Breast epithelium (tissue), 4 donors: Measurements from ENCODE around the gene PAK5. TPM values are rescaled to one million over a fixed set of nuclear protein-coding genes. Genes with fewer than 3 reads are reported as not detected.

Experiments used
- DNase-seq, 2 donors: peaks; one replicate each; pipeline ENCODE4 v3.0.0-alpha.2; 2019; ENCODE audit warnings: low spot score in 2 of 2
- H3K27ac ChIP-seq, 2 donors: fragments of 200-600 bp; sonication (generic) in 1 of 2; one replicate each; pipeline ENCODE4 v1.5.1; 2016 to 2019; ENCODE audit warnings: mild to moderate bottlenecking in 1 of 2
- H3K27me3 ChIP-seq, 2 donors: fragments of 200-600 bp; sonication (generic) in 1 of 2; one replicate each; pipeline versions ENCODE4 v1.5.1 to v1.6.0; 2017 to 2019; ENCODE audit warnings: control low read depth in 1 of 2, mild to moderate bottlenecking in 1 of 2
- H3K36me3 ChIP-seq: fragments of 200-600 bp; one replicate; pipeline ENCODE4 v1.5.1; 2019
- H3K4me1 ChIP-seq, 2 donors: fragments of 200-600 bp; sonication (generic); one replicate each; pipeline ENCODE4 v1.5.1; 2016 to 2019; ENCODE audit warnings: control low read depth in 1 of 2
- H3K4me3 ChIP-seq, 3 donors: fragments of 200-600 bp; sonication (generic); 1 replicate in 2 of 3; 2 replicates in 1 of 3; pipeline ENCODE4 v1.5.1; 2016 to 2019; ENCODE audit warnings: mild to moderate bottlenecking in 3 of 3, moderate library complexity in 2 of 3
- H3K9me3 ChIP-seq, 2 donors: fragments of 200-600 bp; sonication (generic) in 1 of 2; one replicate each; pipeline ENCODE4 v1.5.1; 2016 to 2019; ENCODE audit warnings: control low read depth in 1 of 2
- CTCF ChIP-seq, 3 donors: fragments of 450-650 bp; IDR thresholded peaks; one replicate each; pipeline ENCODE4 v1.5.1; 2016 to 2017; ENCODE audit warnings: antibody characterized with exemption in 3 of 3, mild to moderate bottlenecking in 3 of 3, moderate library complexity in 3 of 3
- POLR2A ChIP-seq: fragments of 450-650 bp; IDR thresholded peaks from one replicate; pipeline ENCODE4 v1.6.1; 2016; ENCODE audit warnings: antibody characterized with exemption, mild to moderate bottlenecking, moderate library complexity
- POLR2AphosphoS5 ChIP-seq, 3 donors: sonication (generic); formaldehyde crosslinking; IDR thresholded peaks; one replicate each; pipeline ENCODE4 v1.6.1; 2017; ENCODE audit warnings: antibody characterized with exemption in 3 of 3
- intact Hi-C: fragments of 100-400 bp; cut with DNase I; formaldehyde crosslinking; loops from one replicate; pipeline ENCODE4 v1.15.1; 2023; ENCODE audit warnings: low total_unique reads
- total RNA-seq, 3 donors: library from RNA; depleted of rRNA; stranded (reverse); fragments of >200 nt; gene quantifications; one replicate each; pipeline ENCODE4 v1.1.0, GENCODE V29; 2016

PAK5 gene
- total RNA-seq, 3 donors from 2014 or later = 0.66 to 1.3 TPM; not detected in 1

- intact Hi-C loops = no loop called here
- peaks cover 0 to 41% of the 10 kb centered on the region in 2 donors for H3K27me3 ChIP-seq
- no peaks in the 10 kb centered on the region for H3K36me3 ChIP-seq
- H3K4me1 ChIP-seq = no peaks in the 10 kb centered on the region
- H3K4me3 ChIP-seq = no peak overlapping the region
- no peak for DNase-seq
- H3K9me3 ChIP-seq = no peaks in the 10 kb centered on the region
- no peak for TF ChIP-seq POLR2AphosphoS5 (IDR thresholded peaks at IDR 0.05)
- H3K27ac ChIP-seq = no peak overlapping the region
These were observed 329.6 kb downstream of the PAK5 start for GRCh38 chr20:9509246-9509645.

GRCh38 chr20:9508696-9509178, 330.1 kb downstream of the PAK5 start:
- H3K27me3 ChIP-seq = peaks cover 0 to 41% of the 10 kb centered on the region in 2 donors
- intact Hi-C loops = no loop called here
- DNase-seq = no peak
- no peak for TF ChIP-seq CTCF (IDR thresholded peaks at IDR 0.05)
- TF ChIP-seq POLR2AphosphoS5 (IDR thresholded peaks at IDR 0.05) = no peak
- TF ChIP-seq POLR2A = no peak
- H3K36me3 ChIP-seq = no peaks in the 10 kb centered on the region
- no peak overlapping the region for H3K4me3 ChIP-seq
- no peaks in the 10 kb centered on the region for H3K4me1 ChIP-seq
- H3K27ac ChIP-seq = no peak overlapping the region
- H3K9me3 ChIP-seq = no peaks in the 10 kb centered on the region

- no peaks in the 10 kb centered on the region for H3K9me3 ChIP-seq
- H3K27me3 ChIP-seq = peaks cover 0 to 41% of the 10 kb centered on the region in 2 donors
- intact Hi-C loops = no loop called here
These were observed 330.6 kb downstream of the PAK5 start for GRCh38 chr20:9508240-9508661.

GRCh38 chr20:9507544-9508239, 331.2 kb downstream of the PAK5 start:
- Histone ChIP-seq H3K4me1 (no peaks in the 10 kb centered on the region), H3K36me3 (no peaks in the 10 kb centered on the region), H3K4me3 (no peak overlapping the region), H3K27me3 (peaks cover 0 to 41% of the 10 kb centered on the region in 2 donors), H3K27ac (no peak overlapping the region), H3K9me3 (no peaks in the 10 kb centered on the region)
- no peak for DNase-seq
- intact Hi-C loops = no loop called here
- TF ChIP-seq POLR2A (no peak), CTCF (IDR thresholded peaks at IDR 0.05) (no peak), POLR2AphosphoS5 (IDR thresholded peaks at IDR 0.05) (no peak)

More at GRCh38 chr20:9508240-9508661, 330.6 kb downstream of the PAK5 start:
- Histone ChIP-seq H3K27ac (no peak overlapping the region), H3K4me1 (no peaks in the 10 kb centered on the region), H3K36me3 (no peaks in the 10 kb centered on the region), H3K4me3 (no peak overlapping the region)
- no peak for DNase-seq
- TF ChIP-seq POLR2A (no peak), POLR2AphosphoS5 (IDR thresholded peaks at IDR 0.05) (no peak), CTCF (IDR thresholded peaks at IDR 0.05) (no peak)

- Histone ChIP-seq H3K27ac (no peak overlapping the region), H3K36me3 (no peaks in the 10 kb centered on the region), H3K4me1 (no peaks in the 10 kb centered on the region), H3K4me3 (peak overlapping the region in 2 of 3 donors; percentile 21 to 26), H3K9me3 (no peaks in the 10 kb centered on the region), H3K27me3 (peaks cover 0 to 41% of the 10 kb centered on the region in 2 donors)
- intact Hi-C loops = no loop called here
- no peak for TF ChIP-seq POLR2AphosphoS5 (IDR thresholded peaks at IDR 0.05)
- TF ChIP-seq CTCF (IDR thresholded peaks at IDR 0.05) = no peak
- TF ChIP-seq POLR2A = no peak
- DNase-seq = no peak
These were observed 331.9 kb downstream of the PAK5 start for GRCh38 chr20:9506964-9507369.
